IMR-90 (cell line): ENCODE data around the gene DAPK1. TPM values are rescaled to one million over a fixed set of nuclear protein-coding genes. Genes with fewer than 3 reads are reported as not detected.

Experiments used
- ATAC-seq: fragments of 200-7000 bp; cut with Tn5 transposase; 2 replicates; pipeline ENCODE4 v1.9.1; 2020; ENCODE audit warnings: low read depth, mild to moderate bottlenecking, moderate library complexity
- BruUV-seq: library from RNA; stranded (reverse); fragments of 400-500 nt; replicated peaks from 2 replicates; lab custom pipeline; 2021; lab: Mats Ljungman, UMichigan
- CTCF ChIA-PET: fragments of 300-600 bp; formaldehyde crosslinking; extraction: SDS; loops from one replicate; lab custom pipeline; 2021; ENCODE audit warnings: antibody characterized with exemption; lab: Yijun Ruan, JAX
- POLR2A ChIA-PET: fragments of 300-600 bp; sonication (Branson Sonifier 250); formaldehyde crosslinking; loops from one replicate; lab custom pipeline; 2022; ENCODE audit warnings: antibody characterized with exemption; ENCODE audit not compliant: unreplicated experiment; lab: Charles Lee
- DNase-seq: peaks from one replicate; pipeline ENCODE4 v3.0.0; 2013
- H2AFZ ChIP-seq: replicated peaks from 2 replicates; pipeline ENCODE3; 2013; ENCODE audit warnings: low read length, mild to moderate bottlenecking; ENCODE audit not compliant: poor library complexity
- H2AK5ac ChIP-seq: 2 replicates; pipeline ENCODE4 v1.6.1; 2013; ENCODE audit warnings: low read depth, low read length, inconsistent platforms
- H2AK9ac ChIP-seq: replicated peaks from 2 replicates; pipeline ENCODE3; 2013; ENCODE audit warnings: mild to moderate bottlenecking, low read depth, low read length, moderate library complexity; ENCODE audit not compliant: poor library complexity
- H2BK120ac ChIP-seq: 2 replicates; pipeline ENCODE4 v1.6.1; 2013; ENCODE audit warnings: low read depth, low read length, inconsistent platforms
- H2BK15ac ChIP-seq: 3 replicates; pipeline ENCODE4 v1.6.1; 2013; ENCODE audit warnings: low read depth, low read length, inconsistent platforms
- H2BK20ac ChIP-seq: 2 replicates; pipeline ENCODE4 v1.6.1; 2013; ENCODE audit warnings: low read depth, mild to moderate bottlenecking, inconsistent platforms, low read length, moderate library complexity
- H2BK5ac ChIP-seq: 2 replicates; pipeline ENCODE4 v1.6.1; 2013; ENCODE audit warnings: mild to moderate bottlenecking, low read depth, low read length, inconsistent platforms; ENCODE audit not compliant: poor library complexity, severe bottlenecking
- H3K14ac ChIP-seq: replicated peaks from 2 replicates; pipeline ENCODE4 v1.6.1; 2013; ENCODE audit warnings: low read depth, low read length, inconsistent platforms
- H3K18ac ChIP-seq: 2 replicates; pipeline ENCODE4 v1.6.1; 2013; ENCODE audit warnings: low read depth, low read length, control low read depth
- H3K23ac ChIP-seq: 2 replicates; pipeline ENCODE4 v1.6.1; 2013; ENCODE audit warnings: low read depth, low read length, inconsistent platforms
- H3K27ac ChIP-seq: 2 replicates; pipeline ENCODE4 v1.5.1; 2013; ENCODE audit warnings: mild to moderate bottlenecking, control low read depth, low read length; ENCODE audit not compliant: insufficient read depth
- H3K27me3 ChIP-seq: 2 replicates; pipeline ENCODE4 v1.6.1; 2013; ENCODE audit warnings: low read length; ENCODE audit not compliant: control insufficient read depth, insufficient read depth
- H3K36me3 ChIP-seq: 2 replicates; pipeline ENCODE4 v1.6.1; 2013; ENCODE audit warnings: low read length, mixed read lengths; ENCODE audit not compliant: control insufficient read depth, insufficient read depth
- H3K4ac ChIP-seq: 2 replicates; pipeline ENCODE4 v1.6.1; 2013; ENCODE audit warnings: low read depth, low read length, inconsistent platforms
- H3K4me1 ChIP-seq: 2 replicates; pipeline ENCODE4 v1.6.1; 2013; ENCODE audit warnings: low read length, mixed read lengths; ENCODE audit not compliant: control insufficient read depth, insufficient read depth
- H3K4me2 ChIP-seq: 2 replicates; pipeline ENCODE4 v1.6.1; 2013; ENCODE audit warnings: low read depth, mild to moderate bottlenecking, control low read depth, low read length, moderate library complexity
- H3K4me3 ChIP-seq: 2 replicates; pipeline ENCODE4 v1.5.1; 2013; ENCODE audit warnings: low read depth, mild to moderate bottlenecking, control low read depth, low read length, moderate library complexity; ENCODE audit not compliant: insufficient read depth
- H3K56ac ChIP-seq: 2 replicates; pipeline ENCODE4 v1.6.1; 2013; ENCODE audit warnings: low read length, inconsistent platforms; ENCODE audit not compliant: insufficient read depth; ENCODE audit errors: extremely low read depth
- H3K79me1 ChIP-seq, 2 experiments: 2 replicates each; pipeline ENCODE4 v1.6.1; 2013; ENCODE audit warnings: low read length in 2 of 2, inconsistent platforms in 1 of 2, low read depth in 1 of 2
- H3K9ac ChIP-seq: 2 replicates; pipeline ENCODE4 v1.6.1; 2013; ENCODE audit warnings: low read depth, low read length, control low read depth
- H3K9me1 ChIP-seq: 2 replicates; pipeline ENCODE4 v1.6.1; 2013; ENCODE audit warnings: low read length, inconsistent platforms; ENCODE audit not compliant: insufficient read depth
- H3K9me3 ChIP-seq: 2 replicates; pipeline ENCODE4 v1.6.1; 2013; ENCODE audit warnings: low read length; ENCODE audit not compliant: control insufficient read depth, insufficient read depth
- H4K20me1 ChIP-seq: 2 replicates; pipeline ENCODE4 v1.6.1; 2013; ENCODE audit warnings: low read length, inconsistent platforms; ENCODE audit not compliant: insufficient read depth
- H4K5ac ChIP-seq: 2 replicates; pipeline ENCODE4 v1.6.1; 2013; ENCODE audit warnings: mild to moderate bottlenecking, low read depth, low read length, control low read depth
- H4K8ac ChIP-seq, 2 experiments: 2 replicates each; pipeline ENCODE4 v1.6.1; 2013; ENCODE audit warnings: low read depth in 2 of 2, low read length in 2 of 2, control low read depth in 1 of 2, inconsistent platforms in 1 of 2
- H4K91ac ChIP-seq: 2 replicates; pipeline ENCODE4 v1.6.1; 2013; ENCODE audit warnings: low read depth, low read length, inconsistent platforms; ENCODE audit not compliant: insufficient read depth
- BHLHE40 ChIP-seq: fragments of 150-350 bp; IDR thresholded peaks from 2 replicates; pipeline ENCODE4 v1.6.1; 2016; ENCODE audit warnings: mild to moderate bottlenecking, low read depth, low read length
- CEBPB ChIP-seq: IDR thresholded peaks from 2 replicates; pipeline ENCODE4 v1.6.1; 2012; ENCODE audit warnings: low read depth, low read length, improper control_type of control experiment
- CHD1 ChIP-seq: IDR thresholded peaks from 2 replicates; pipeline ENCODE4 v1.6.1; 2012; ENCODE audit warnings: low read depth, low read length, improper control_type of control experiment
- CTCF ChIP-seq: conservative IDR thresholded peaks from 2 replicates; pipeline ENCODE4 v1.5.1; 2012; ENCODE audit warnings: mild to moderate bottlenecking, low read depth, low read length, improper control_type of control experiment
- ELK1 ChIP-seq: fragments of 150-350 bp; IDR thresholded peaks from 2 replicates; pipeline ENCODE4 v1.6.1; 2016; ENCODE audit warnings: low read depth, mild to moderate bottlenecking, low read length, moderate library complexity, borderline replicate concordance
- FOS ChIP-seq: fragments of 150-350 bp; IDR thresholded peaks from 2 replicates; pipeline ENCODE4 v1.6.1; 2016; ENCODE audit warnings: low read depth, low read length
- MAFK ChIP-seq: IDR thresholded peaks from 2 replicates; pipeline ENCODE4 v1.6.1; 2012; ENCODE audit warnings: low read depth, low read length, improper control_type of control experiment
- MAZ ChIP-seq: IDR thresholded peaks from 2 replicates; pipeline ENCODE4 v1.6.1; 2012; ENCODE audit warnings: low read depth, mild to moderate bottlenecking, low read length, improper control_type of control experiment, moderate library complexity, borderline replicate concordance
- MXI1 ChIP-seq: IDR thresholded peaks from 2 replicates; pipeline ENCODE4 v1.6.1; 2012; ENCODE audit warnings: low read depth, mild to moderate bottlenecking, low read length, moderate library complexity, borderline replicate concordance
- NFE2L2 ChIP-seq: fragments of 150-350 bp; IDR thresholded peaks from 2 replicates; pipeline ENCODE4 v1.6.1; 2016; ENCODE audit warnings: low read depth, mild to moderate bottlenecking, low read length
- POLR2A ChIP-seq: IDR thresholded peaks from 2 replicates; pipeline ENCODE4 v1.6.1; 2012; ENCODE audit warnings: mild to moderate bottlenecking, low read depth, low read length
- RAD21 ChIP-seq: IDR thresholded peaks from 2 replicates; pipeline ENCODE4 v1.6.1; 2012; ENCODE audit warnings: low read length, improper control_type of control experiment
- RCOR1 ChIP-seq: IDR thresholded peaks from 2 replicates; pipeline ENCODE4 v1.6.1; 2012; ENCODE audit warnings: mild to moderate bottlenecking, low read length, improper control_type of control experiment; ENCODE audit not compliant: insufficient replicate concordance
- RFX5 ChIP-seq: IDR thresholded peaks from 2 replicates; pipeline ENCODE4 v1.8.0; 2012; ENCODE audit warnings: low read depth, mild to moderate bottlenecking, low read length, moderate library complexity
- SMC3 ChIP-seq: fragments of 150-350 bp; IDR thresholded peaks from 2 replicates; pipeline ENCODE4 v1.6.1; 2016; ENCODE audit warnings: low read depth, mild to moderate bottlenecking, antibody characterized with exemption, low read length, moderate library complexity
- USF2 ChIP-seq: fragments of 150-350 bp; IDR thresholded peaks from 2 replicates; pipeline ENCODE4 v1.6.1; 2017; ENCODE audit warnings: mild to moderate bottlenecking, antibody characterized with exemption, low read length, low read depth
- WGBS, 2 experiments: methylation state at CpG; one replicate each; pipeline versions ENCODE4 v1.1.5 to v1.1.7; 2013; ENCODE audit warnings: missing lambda C conversion rate in 2 of 2; ENCODE audit not compliant: insufficient read length in 1 of 2; ENCODE audit errors: extremely low coverage in 2 of 2; 5-methylcytosine and 5-hydroxymethylcytosine counted together
- dilution Hi-C: fragments of 300-500 bp; cut with HindIII; formaldehyde crosslinking; loops from one replicate; pipeline ENCODE4 v1.14.3; 2018; ENCODE audit warnings: low sequenced_read_pairs; ENCODE audit not compliant: unreplicated experiment
- in situ Hi-C: fragments of 300-500 bp; cut with MboI; formaldehyde crosslinking; loops from 3 replicates; pipeline ENCODE4 v1.14.3; 2019; ENCODE audit warnings: low sequenced_read_pairs, inconsistent platforms, mixed read lengths
- intact Hi-C: fragments of 100-400 bp; cut with micrococcal nuclease; formaldehyde crosslinking; loops from 2 replicates; pipeline ENCODE4 v1.10.0; 2022
- polyA plus RNA-seq, 3 experiments: library from polyadenylated mRNA; depleted of rRNA; stranded (reverse); fragments of >200 nt; gene quantifications; 2 replicates each; pipeline ENCODE4 v1.2.3, GENCODE V29; 2012; ENCODE audit warnings: low replicate concordance in 1 of 3
- total RNA-seq: library from RNA; depleted of rRNA; stranded (reverse); fragments of >200 nt; gene quantifications from 2 replicates; pipeline ENCODE4 v1.2.3, GENCODE V29; 2012

The DAPK1 gene
- total and polyA plus RNA-seq, 2 of the 4 experiments (the other 2 are of a cell fraction) = under 0.01 to 0.03 TPM

GRCh38 chr9:87586731-87587355, 89.2 kb downstream of the DAPK1 start:
- POLR2A ChIA-PET = no interaction called here
- WGBS, 2 experiments = no CpG with 5 or more reads among the region's 9 CpGs
- dilution Hi-C loops = no loop called here

More at GRCh38 chr9:87586731-87587355, 89.2 kb downstream of the DAPK1 start:
- BruUV-seq = no TSS peak
- no peak overlapping the region for H2BK15ac ChIP-seq
- no peaks in the 10 kb centered on the region for H4K20me1 ChIP-seq
- TF ChIP-seq USF2 = no peak
- TF ChIP-seq NFE2L2 = no peak
- no peak for TF ChIP-seq POLR2A
- TF ChIP-seq ELK1 = no peak
- no peak for TF ChIP-seq CEBPB
- TF ChIP-seq RFX5 = no peak
- no peak for TF ChIP-seq SMC3
- no peak for TF ChIP-seq RCOR1
- TF ChIP-seq CTCF = no peak
- TF ChIP-seq RAD21 = no peak
- no peak for TF ChIP-seq MAZ
- no peak for TF ChIP-seq BHLHE40
- no peak for TF ChIP-seq MAFK
- no peak for TF ChIP-seq CHD1
- no peak for TF ChIP-seq MXI1
- no peak for TF ChIP-seq FOS
- no peak overlapping the region for H3K18ac ChIP-seq
- no peak for DNase-seq
- no peak overlapping the region for H3K14ac ChIP-seq
- H3K4me3 ChIP-seq = no peak overlapping the region
- H3K4ac ChIP-seq = no peak overlapping the region
- H3K9me1 ChIP-seq = no peaks in the 10 kb centered on the region
- ATAC-seq = no peak
- no peak overlapping the region for H2BK120ac ChIP-seq
- H3K36me3 ChIP-seq = no peaks in the 10 kb centered on the region
- no peaks in the 10 kb centered on the region for H3K79me1 ChIP-seq
- no peak overlapping the region for H3K4me2 ChIP-seq
- no peak overlapping the region for H2AK5ac ChIP-seq
- H4K5ac ChIP-seq = no peak overlapping the region
- no peaks in the 10 kb centered on the region for H3K27me3 ChIP-seq
- no peaks in the 10 kb centered on the region for H3K9me3 ChIP-seq
- no peak overlapping the region for H2BK5ac ChIP-seq
- no peak overlapping the region for H4K91ac ChIP-seq
- no peak overlapping the region for H3K9ac ChIP-seq
- H2AK9ac ChIP-seq = no peak overlapping the region
- H4K8ac ChIP-seq = no peak overlapping the region
- H3K4me1 ChIP-seq = no peaks in the 10 kb centered on the region
- no peak overlapping the region for H2BK20ac ChIP-seq
- CTCF ChIA-PET = no interaction called here
- H3K23ac ChIP-seq = no peak overlapping the region
- H3K56ac ChIP-seq = no peak overlapping the region
- intact Hi-C loops (no loop called here), in situ Hi-C loops (no loop called here)
- no peak overlapping the region for H3K27ac ChIP-seq
- H2AFZ ChIP-seq = no peak overlapping the region
